CD4-positive, alpha-beta T cell treated with Interleukin-4 for 4 hours (primary cell): ENCODE data around the gene MAP4K4.
"Not testable (repeated sequence)": the region's sequence is repeated elsewhere in the genome, so short reads cannot be mapped to it uniquely, and the experiment has no call there.

ENCODE experiments used
- DNase-seq: peaks from one replicate; pipeline ENCODE4 v3.0.0-alpha.2; 2020

Gene MAP4K4

GRCh38 chr2:101930847-101931246 is 233.3 kb downstream of the MAP4K4 start:
- DNase-seq = no peak

DNA sequence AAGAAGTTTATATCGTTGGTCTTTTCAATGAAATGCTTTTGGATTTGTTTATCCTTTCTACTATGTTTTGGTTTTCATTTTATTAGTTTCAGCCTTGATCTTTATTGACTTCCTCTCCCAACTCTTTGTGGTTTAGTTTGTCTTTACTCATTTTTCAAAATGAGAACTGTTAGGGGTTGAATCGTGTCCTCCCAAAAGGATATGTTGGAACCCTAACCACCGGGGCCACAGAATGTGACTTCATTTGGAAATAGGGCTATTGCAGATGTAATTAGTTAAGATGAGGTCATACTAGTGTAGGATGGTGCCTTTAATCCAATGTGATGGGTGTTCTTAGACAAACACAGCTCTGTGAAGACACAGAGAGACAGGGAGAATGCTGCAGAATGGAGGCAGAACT is 233.9 kb downstream of the MAP4K4 start:
- no peak for DNase-seq

DNA sequence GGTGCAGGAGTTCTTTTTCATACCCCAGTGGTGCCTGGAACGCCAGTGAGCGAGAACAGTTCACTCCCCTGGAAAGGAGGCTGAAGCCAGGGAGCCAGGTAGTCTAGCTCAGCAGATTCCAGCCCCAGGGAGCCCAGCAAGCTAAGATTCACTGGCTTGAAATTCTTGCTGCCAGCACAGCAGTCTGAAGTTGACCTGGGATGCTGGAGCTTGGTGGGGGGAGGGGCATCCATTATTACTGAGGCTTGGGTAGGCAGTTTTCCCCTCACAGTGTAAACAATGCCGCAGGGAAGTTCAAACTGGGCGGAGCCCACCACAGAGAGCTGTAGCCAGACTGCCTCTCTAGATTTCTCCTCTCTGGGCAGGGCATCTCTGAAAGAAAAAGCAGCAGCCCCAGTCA is 238.3 kb downstream of the MAP4K4 start:
- DNase-seq = not testable (repeated sequence)

DNA sequence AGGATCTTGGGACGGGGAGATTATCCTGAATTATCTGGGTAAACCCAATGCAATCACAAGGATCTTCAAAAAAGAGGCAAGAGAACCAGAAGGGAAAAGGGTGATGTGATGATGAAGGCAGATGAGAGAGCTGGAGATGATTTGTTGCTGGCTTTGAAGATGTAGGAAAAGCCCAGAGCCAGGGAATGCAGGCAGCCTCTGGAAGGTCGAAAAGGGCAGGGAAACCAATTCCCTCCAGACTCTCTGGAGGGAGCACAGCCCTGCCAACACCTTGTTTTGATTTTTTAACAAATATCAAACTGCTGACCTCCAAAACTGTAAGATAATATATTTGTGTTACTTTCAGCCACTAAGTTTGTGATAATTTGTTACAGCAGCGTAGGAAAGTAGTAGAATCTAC is 245.3 kb downstream of the MAP4K4 start:
- no peak for DNase-seq
